DND-41 (cell line): ENCODE data around the gene CASR.

ENCODE experiments used
- ATAC-seq: fragments of 200-7000 bp; cut with Tn5 transposase; 3 replicates; pipeline ENCODE4 v1.9.1; 2021; ENCODE audit warnings: low read depth; ENCODE audit not compliant: insufficient read depth
- DNase-seq: peaks from one replicate; pipeline ENCODE4 v3.0.0-alpha.2; 2020
- H2AFZ ChIP-seq: 2 replicates; pipeline ENCODE4 v1.6.0; 2012; ENCODE audit warnings: low read depth, low read length
- H3K27ac ChIP-seq: 2 replicates; pipeline ENCODE4 v1.5.1; 2012; ENCODE audit warnings: low read length, inconsistent platforms
- H3K27me3 ChIP-seq: fragments of 200-600 bp; sonication (generic); 2 replicates; pipeline ENCODE4 v1.6.0; 2012; ENCODE audit warnings: low read length, mild to moderate bottlenecking, inconsistent platforms; ENCODE audit not compliant: insufficient read depth, poor library complexity
- H3K36me3 ChIP-seq: 2 replicates; pipeline ENCODE4 v1.5.1; 2012; ENCODE audit warnings: low read length, inconsistent platforms; ENCODE audit not compliant: insufficient read depth
- H3K4me1 ChIP-seq: 2 replicates; pipeline ENCODE4 v1.5.1; 2012; ENCODE audit warnings: mild to moderate bottlenecking, low read length; ENCODE audit not compliant: insufficient read depth
- H3K4me2 ChIP-seq: 2 replicates; pipeline ENCODE4 v1.6.0; 2012; ENCODE audit warnings: mild to moderate bottlenecking, moderate library complexity, low read length, inconsistent platforms; ENCODE audit not compliant: insufficient read depth
- H3K4me3 ChIP-seq, 2 experiments: fragments of 200-600 bp in 1 of 2; shearing (Covaris generic) in 1 of 2; 2 replicates each; pipeline ENCODE4 v1.5.1; 2012 to 2016; ENCODE audit warnings: inconsistent platforms in 2 of 2, low read length in 2 of 2, mild to moderate bottlenecking in 2 of 2, low read depth in 1 of 2, moderate library complexity in 1 of 2
- H3K79me2 ChIP-seq: 2 replicates; pipeline ENCODE4 v1.6.0; 2012; ENCODE audit warnings: low read length, inconsistent platforms; ENCODE audit not compliant: insufficient read depth
- H3K9ac ChIP-seq: 2 replicates; pipeline ENCODE4 v1.6.0; 2012; ENCODE audit warnings: low read depth, mild to moderate bottlenecking, inconsistent platforms, low read length, moderate library complexity
- H3K9me3 ChIP-seq: 2 replicates; pipeline ENCODE4 v1.5.1; 2012; ENCODE audit warnings: low read length, moderate library complexity, mild to moderate bottlenecking, inconsistent platforms; ENCODE audit not compliant: insufficient read depth, severe bottlenecking
- H4K20me1 ChIP-seq: 2 replicates; pipeline ENCODE4 v1.6.0; 2012; ENCODE audit warnings: low read length; ENCODE audit not compliant: insufficient read depth
- CTCF ChIP-seq: IDR thresholded peaks from 2 replicates; pipeline ENCODE4 v1.5.1; 2012; ENCODE audit warnings: borderline replicate concordance, low read length, moderate library complexity, mild to moderate bottlenecking; ENCODE audit not compliant: poor library complexity, severe bottlenecking; ENCODE audit errors: extremely low read depth
- EZH2 ChIP-seq: IDR thresholded peaks from 3 replicates; pipeline ENCODE4 v1.6.1; 2012; ENCODE audit warnings: borderline replicate concordance, low read depth, mild to moderate bottlenecking, moderate library complexity, low read length, inconsistent platforms; ENCODE audit not compliant: severe bottlenecking

CASR gene

GRCh38 chr3:122253581-122253980 is 70.1 kb downstream of the CASR start:
- Histone ChIP-seq H3K79me2 (no peaks in the 10 kb centered on the region), H3K9me3 (no peaks in the 10 kb centered on the region), H3K9ac (no peak overlapping the region), H3K27me3 (peaks cover 29% of the 10 kb centered on the region), H3K4me2 (no peak overlapping the region), H3K4me3 (no peak overlapping the region), H3K36me3 (no peaks in the 10 kb centered on the region), H2AFZ (no peak overlapping the region), H3K4me1 (no peaks in the 10 kb centered on the region), H3K27ac (no peak overlapping the region), H4K20me1 (no peaks in the 10 kb centered on the region)
- no peak for DNase-seq
- no peak for ATAC-seq
- TF ChIP-seq CTCF (no peak), EZH2 (no peak)

DNA sequence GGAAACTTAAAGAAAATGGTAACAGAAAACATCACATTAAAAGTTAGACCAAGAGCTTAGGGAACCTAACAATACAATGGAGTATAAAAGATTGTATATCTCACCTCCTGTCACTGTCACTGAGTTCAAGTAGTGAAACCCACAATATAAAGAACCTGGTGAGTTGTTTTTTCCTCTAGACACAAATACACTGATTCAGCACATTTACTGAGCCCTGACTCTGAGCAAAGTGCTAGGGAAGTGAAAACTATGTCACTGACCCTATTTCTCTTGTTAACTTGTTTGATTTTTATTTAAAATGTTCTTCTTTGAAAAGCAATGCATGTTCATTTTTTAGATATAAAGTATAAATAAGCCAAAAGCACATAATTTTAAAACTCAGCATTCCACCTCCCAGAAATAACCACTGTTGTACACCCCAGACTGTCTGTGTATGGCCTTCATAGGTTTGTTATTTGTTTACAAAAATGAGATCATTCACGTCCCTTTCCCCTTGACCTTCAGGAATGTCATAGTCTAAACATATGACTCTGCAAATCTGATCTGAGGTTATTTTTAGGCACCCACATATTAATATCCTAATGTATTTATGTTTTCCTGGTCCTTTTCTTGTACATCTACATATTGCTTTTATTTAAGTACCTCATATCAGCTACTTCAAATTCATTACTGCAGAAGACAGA is 72.4 kb downstream of the CASR start:
- Histone ChIP-seq H4K20me1 (no peaks in the 10 kb centered on the region), H3K9ac (no peak overlapping the region), H3K4me1 (no peaks in the 10 kb centered on the region), H3K79me2 (no peaks in the 10 kb centered on the region), H3K4me3 (no peak overlapping the region), H3K27me3 (peaks cover 33% of the 10 kb centered on the region), H3K36me3 (no peaks in the 10 kb centered on the region), H2AFZ (no peak overlapping the region), H3K27ac (no peak overlapping the region), H3K9me3 (no peaks in the 10 kb centered on the region), H3K4me2 (no peak overlapping the region)
- ATAC-seq (no peak), DNase-seq (no peak)
- no peak for TF ChIP-seq CTCF
- no peak for TF ChIP-seq EZH2

GRCh38 chr3:122257644-122258364 is 74.3 kb downstream of the CASR start:
- H3K36me3 ChIP-seq: no peaks in the 10 kb centered on the region
- ATAC-seq (no peak), DNase-seq (no peak)
- no peaks in the 10 kb centered on the region for H4K20me1 ChIP-seq
- H3K27ac ChIP-seq: no peak overlapping the region
- H3K9ac ChIP-seq: no peak overlapping the region
- H3K4me3 ChIP-seq: no peak overlapping the region
- H3K9me3 ChIP-seq: no peaks in the 10 kb centered on the region
- H3K79me2 ChIP-seq: no peaks in the 10 kb centered on the region
- no peaks in the 10 kb centered on the region for H3K4me1 ChIP-seq
- TF ChIP-seq CTCF (no peak), EZH2 (no peak)
- H3K27me3 ChIP-seq: peaks cover 40% of the 10 kb centered on the region
- no peak overlapping the region for H2AFZ ChIP-seq
- H3K4me2 ChIP-seq: no peak overlapping the region
